Fibroblast of skin of left biceps (primary cell): ENCODE data around the gene LHX4.

Source experiments
- DNase-seq, 2 experiments: peaks; one replicate each; pipeline ENCODE4 v3.0.0-alpha.2; 2013; ENCODE audit warnings: low read depth in 2 of 2

Gene LHX4

DNA sequence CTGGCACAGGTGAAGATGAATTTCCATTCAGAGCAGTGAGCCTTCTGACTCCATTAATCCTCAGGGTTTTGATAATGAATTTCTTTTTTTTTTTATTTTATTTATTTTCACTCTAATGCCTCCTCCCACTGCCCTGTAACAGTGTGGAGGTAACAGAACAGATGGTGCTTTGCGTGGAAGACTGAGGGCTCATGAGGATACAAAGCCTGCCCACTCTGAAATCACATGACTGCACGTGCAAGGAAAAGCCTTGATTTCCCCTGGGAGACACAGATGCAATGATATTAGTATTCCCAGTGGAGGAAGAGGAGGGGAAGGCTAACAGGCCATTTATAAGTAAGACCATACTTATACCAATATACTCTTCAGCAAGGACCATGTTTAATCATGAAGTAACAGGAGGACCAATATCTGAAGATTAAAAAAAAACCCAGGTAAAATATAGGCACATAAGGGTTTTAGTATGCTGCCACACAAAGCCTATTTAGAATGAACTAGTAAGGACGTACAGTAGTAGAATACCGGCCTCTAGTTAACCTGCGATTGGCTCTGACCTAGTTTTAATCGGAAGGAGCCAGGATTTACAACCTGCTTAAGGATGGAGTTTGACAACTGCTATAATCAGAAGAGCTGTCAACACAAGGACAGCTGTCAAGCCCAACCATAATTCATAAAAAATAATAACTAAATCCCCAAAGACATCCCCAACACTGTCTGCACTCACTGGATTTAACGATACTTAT lies 69.6 kb downstream of the LHX4 start:
- DNase-seq, result no peak

DNA sequence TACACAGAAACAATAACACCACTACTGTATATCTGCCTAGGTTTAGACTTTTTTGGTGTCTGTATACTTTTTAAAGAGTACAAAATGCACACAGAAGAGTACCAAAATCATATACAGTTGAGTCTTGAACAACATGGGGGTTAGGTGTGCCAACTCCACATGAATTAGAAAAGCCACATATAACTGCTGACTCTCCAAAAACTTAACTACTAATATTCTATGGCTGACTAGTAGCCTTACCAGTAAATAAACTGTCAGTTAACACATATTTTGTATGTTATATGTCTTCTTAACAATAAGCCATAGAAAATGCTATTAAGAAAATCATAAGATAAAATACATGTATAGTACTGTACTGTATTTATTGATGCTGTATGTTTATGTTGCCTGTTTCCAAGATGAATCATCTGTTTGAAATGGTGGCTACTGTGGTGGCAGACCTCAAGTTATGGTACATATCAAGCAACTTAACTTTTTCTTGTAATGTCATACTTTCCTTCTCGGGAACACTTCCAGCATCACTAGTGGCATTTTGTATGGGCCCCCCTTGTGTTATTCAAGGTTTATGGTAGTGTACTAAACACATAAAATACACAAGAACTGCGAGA lies 71.2 kb downstream of the LHX4 start:
- no peak for DNase-seq

DNA sequence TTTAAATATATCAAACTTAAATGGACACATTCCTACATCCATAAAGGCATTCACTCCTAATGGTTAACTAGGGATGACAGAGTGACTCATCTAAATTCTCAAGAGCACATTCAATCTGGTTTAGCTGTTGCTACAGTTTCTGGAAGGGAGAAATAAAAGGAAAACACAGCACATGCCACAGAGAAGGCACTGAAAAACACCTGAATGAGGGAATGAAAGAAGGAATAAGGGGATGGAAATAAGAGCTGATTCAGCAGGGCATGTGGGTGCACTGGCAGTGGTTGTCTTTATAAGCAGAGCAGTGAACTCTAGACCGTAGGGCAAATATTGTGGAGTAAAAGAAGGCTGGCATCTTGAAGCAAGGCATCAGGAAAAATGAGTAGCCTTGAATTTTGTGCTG lies 79.3 kb downstream of the LHX4 start:
- DNase-seq, result peak; percentile 28 to 36

DNA sequence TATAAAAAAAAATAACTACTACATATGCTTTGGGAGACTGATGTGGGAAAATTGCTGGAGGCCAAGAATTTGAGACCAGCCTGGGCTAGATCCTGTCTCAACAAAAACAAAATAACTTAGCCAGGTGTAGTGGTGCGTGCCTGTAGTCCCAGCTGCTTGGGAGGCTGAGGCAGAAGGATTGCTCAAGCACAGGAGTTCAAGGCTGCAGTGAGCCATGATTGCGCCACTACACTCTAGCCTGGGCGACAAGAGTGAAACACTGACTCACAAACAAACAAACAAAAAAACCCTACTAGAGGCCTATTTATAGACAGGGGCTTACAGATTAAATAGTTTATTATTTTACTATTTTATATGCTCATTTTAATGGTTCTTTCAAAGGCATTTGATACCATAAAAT lies 80.0 kb downstream of the LHX4 start:
- DNase-seq, result no peak

DNA sequence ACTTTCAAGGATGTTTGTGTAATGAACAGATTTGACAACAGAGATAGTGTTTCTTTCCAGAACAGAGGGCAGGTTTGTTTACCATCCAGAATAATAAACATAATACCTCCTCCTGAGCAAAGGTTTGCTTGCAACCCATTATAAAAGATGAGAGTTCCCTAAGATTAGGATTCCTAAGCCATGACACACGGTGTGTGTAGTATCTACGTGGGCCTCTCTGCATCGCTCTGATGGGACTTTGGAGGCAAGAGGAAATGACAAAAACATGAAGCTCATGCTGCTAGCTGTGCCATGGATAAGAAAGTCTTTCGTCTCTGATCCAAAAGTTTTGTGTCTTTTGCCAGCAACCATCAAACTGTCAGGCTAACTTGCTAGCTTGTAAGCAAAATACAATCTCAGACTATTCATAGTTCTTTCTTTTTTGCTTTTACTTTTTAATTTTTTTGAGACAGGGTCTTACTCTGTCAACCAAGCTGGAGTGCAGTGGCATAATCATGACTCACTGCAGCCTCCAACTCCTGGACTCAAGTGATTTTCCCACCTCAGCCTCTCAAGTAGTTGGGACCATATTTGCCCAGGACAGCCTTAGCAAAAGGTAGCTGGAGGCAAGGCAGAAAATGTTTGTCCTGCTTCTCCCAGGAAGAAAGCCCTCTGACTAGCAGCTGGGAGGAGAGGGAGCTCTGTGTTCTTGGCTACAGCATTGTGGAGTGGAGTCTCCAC lies 81.1 kb downstream of the LHX4 start:
- no peak for DNase-seq

DNA sequence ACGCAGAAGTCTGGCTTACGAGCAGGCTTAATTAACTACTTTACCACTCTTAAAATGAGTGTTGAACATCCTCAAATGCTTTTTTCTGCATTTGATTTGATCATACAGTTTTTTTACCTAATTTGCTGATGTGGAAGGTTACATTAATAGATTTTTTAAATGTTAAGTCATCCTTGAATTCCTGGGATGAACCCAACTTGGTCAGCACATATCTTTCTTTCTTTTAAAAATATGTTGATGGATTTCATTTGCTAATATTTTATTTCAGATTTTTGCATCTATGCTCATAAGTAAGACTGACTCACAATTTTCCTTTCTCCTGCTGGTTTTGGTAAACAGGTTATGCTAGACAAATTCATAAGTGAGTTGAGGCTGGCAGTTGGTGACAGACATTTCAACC lies 82.9 kb downstream of the LHX4 start:
- peak in 1 of 2 experiments; percentile 19 for DNase-seq

DNA sequence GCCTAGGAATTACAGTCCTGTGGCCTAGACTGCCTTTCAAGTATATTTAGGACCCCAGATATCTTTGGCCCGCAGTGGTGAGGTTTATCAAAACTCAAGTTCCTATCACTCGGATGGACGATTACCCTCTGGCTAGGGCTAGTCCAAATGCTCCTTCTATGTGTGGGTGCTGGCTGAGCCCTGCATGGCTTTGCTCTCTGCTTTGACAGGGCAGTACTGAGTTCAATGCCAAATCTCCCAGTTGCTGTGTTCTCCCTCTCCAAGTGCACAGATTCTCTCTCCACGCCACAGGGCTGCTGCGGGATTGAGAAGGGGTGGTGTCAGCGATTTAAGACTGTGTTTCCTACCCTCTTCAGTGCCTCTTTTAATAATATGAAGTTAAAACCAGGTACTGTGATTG lies 97.0 kb downstream of the LHX4 start:
- DNase-seq, result no peak
